NK-92 treated with Interleukin-12 subunit alpha and Interleukin-12 subunit beta, amount 100 ng/mL, for 24 hours (cell line): ENCODE measurements around the gene SLC1A1.

Experiments
- DNase-seq: peaks from one replicate; lab custom pipeline; 2025; lab: John Stamatoyannopoulos, UW

Gene SLC1A1

DNA sequence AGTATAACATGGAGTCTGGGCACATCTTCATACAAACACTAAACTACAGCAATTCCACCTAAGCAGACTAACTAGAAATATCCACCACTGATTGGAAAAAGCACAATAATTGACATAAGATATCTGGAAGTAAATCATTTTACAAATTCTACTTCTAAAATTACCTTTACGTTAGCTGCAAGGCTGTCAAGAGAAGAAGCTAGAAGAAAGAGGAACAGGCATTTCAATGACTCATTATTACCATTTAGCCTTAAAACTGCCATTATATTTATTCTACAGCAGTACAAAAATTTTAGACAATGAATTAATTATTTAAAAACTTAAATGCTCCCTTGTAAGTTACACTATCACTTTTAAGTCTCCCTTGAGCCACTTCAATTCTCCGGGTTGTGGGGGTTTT, 128.4 kb downstream of the SLC1A1 start:
- no peak for DNase-seq

DNA sequence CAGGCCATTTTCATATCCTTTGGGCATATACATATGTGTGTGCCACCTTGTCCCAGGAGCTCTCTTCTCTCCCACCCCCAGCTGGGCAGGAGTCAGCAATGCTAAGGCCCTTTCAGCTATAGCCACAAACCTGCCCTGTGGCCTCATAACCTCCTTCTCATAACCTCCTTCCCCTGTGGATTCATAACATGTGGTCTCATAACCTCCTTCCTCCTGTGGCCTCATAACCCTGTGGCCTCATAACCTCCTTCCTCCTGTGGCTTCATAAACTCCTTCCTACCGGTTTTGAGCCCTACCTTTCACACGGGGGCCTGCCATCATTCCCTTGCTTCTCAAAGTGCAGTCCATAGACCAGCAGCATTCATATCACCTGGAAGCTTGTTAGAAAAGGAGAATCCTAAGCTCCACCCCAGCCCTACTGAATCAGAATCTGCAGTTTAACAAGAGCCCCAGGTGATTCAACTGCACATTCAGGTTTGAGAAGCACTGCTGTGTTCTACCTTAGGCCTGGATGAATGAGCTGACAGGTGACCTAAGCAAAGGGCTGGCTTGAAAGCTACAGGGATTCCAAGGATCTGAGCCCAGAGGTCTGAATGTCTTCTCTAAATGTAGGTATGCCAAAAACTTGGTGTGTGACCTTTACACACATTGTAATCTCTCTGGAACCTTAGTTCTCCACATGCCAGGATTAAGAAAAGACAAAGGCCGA, 129.9 kb downstream of the SLC1A1 start:
- DNase-seq: no peak

DNA sequence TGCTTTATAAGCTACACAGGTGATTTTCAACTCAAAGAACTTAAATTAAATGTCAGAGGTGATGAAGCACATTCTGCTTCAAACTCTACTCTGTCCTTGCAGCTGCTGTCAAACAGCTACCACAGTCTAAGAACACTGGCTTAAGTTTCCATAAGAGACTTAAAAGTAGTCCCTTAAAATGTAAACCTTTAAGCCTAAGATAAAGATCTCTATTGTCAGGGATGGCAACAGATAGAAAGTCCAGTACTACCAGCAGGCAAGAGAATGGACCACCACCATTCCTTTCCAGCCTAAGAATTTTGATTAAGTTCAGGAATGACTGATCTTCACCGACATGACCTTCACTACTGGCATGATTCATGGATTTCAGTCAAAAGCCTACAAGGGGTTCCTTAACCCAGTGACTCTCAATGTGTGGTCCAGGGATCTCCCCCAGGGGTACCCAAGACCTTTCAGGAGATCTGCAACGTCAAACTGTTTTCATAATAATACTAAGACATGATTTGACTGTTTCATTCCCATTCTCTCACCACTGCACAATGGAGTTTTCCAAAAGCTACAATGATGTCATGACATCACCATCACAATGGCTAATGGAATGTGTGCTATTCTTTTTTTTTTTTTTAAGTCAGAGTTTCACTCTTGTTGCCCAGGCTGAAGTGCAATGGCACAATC, 130.8 kb downstream of the SLC1A1 start:
- DNase-seq: no peak

- no peak for DNase-seq
Measured at GRCh38 chr9:4622016-4622415, 131.7 kb downstream of the SLC1A1 start.

DNA sequence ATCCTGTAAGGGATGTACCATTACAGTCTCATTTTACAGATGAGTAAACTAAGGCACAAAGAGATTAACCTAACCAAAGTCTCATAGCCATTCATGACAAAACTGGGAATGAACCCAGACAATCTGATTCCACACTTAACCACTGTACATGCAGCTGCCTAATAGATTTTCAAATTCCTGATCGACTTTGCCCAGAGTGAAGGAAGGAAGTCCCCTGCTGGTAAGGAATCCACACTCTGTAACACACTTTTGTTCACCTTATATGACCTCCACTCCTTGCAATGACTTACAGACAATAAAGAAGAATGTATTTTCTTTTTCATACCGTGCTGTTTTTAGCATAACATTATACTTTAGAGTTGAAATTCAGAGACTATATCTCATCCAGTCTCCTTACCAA, 140.6 kb downstream of the SLC1A1 start:
- DNase-seq: no peak
